Natural killer cell (primary cell): Measurements from ENCODE around the gene ARL15. TPM values are rescaled to one million over a fixed set of nuclear protein-coding genes. Genes with fewer than 3 reads are reported as not detected.

ENCODE experiments used
- ATAC-seq, 3 donors: fragments of 150-1000 bp in 2 of 3; fragments of 200-7000 bp in 1 of 3; cut with Tn5 transposase; 1 replicate in 1 of 3; 2 replicates in 2 of 3; pipeline ENCODE4 v1.10.0; 2021; ENCODE audit warnings: mild to moderate bottlenecking in 2 of 3, moderate library complexity in 2 of 3
- DNase-seq, 2 donors: peaks; one replicate each; pipeline versions ENCODE4 v3.0.0 to v3.0.0-alpha.2; 2013 to 2021; ENCODE audit warnings: mixed read lengths in 1 of 2
- H3K27ac ChIP-seq: one replicate; pipeline ENCODE4 v1.5.1; 2013; ENCODE audit warnings: mild to moderate bottlenecking, low read length
- H3K27me3 ChIP-seq: one replicate; pipeline ENCODE4 v1.6.1; 2013; ENCODE audit warnings: low read length; ENCODE audit not compliant: control insufficient read depth, insufficient read depth
- H3K36me3 ChIP-seq: one replicate; pipeline ENCODE4 v1.6.1; 2013; ENCODE audit warnings: low read length; ENCODE audit not compliant: control insufficient read depth, insufficient read depth
- H3K4me1 ChIP-seq: one replicate; pipeline ENCODE4 v1.6.1; 2013; ENCODE audit warnings: low read length; ENCODE audit not compliant: control insufficient read depth, insufficient read depth
- H3K4me3 ChIP-seq: one replicate; pipeline ENCODE4 v1.5.1; 2013; ENCODE audit warnings: low read length
- H3K9me3 ChIP-seq: one replicate; pipeline ENCODE4 v1.6.1; 2013; ENCODE audit warnings: low read length; ENCODE audit not compliant: control insufficient read depth, insufficient read depth
- H3K27ac Mint-ChIP-seq, 2 donors: one replicate each; pipeline ENCODE4 v1.8.0; 2022; ENCODE audit warnings: mild to moderate bottlenecking in 2 of 2, mixed read lengths in 2 of 2, moderate library complexity in 1 of 2
- H3K27me3 Mint-ChIP-seq, 2 donors: one replicate each; pipeline ENCODE4 v1.8.0; 2022; ENCODE audit warnings: low read depth in 2 of 2, mixed read lengths in 2 of 2
- H3K36me3 Mint-ChIP-seq: one replicate; pipeline ENCODE4 v1.8.0; 2022; ENCODE audit warnings: mixed read lengths
- H3K4me1 Mint-ChIP-seq, 2 donors: one replicate each; pipeline ENCODE4 v1.8.0; 2022; ENCODE audit warnings: mixed read lengths in 2 of 2
- H3K4me3 Mint-ChIP-seq: one replicate; pipeline ENCODE4 v1.8.0; 2022; ENCODE audit warnings: mild to moderate bottlenecking, moderate library complexity, mixed read lengths
- H3K9me3 Mint-ChIP-seq, 2 donors: one replicate each; pipeline ENCODE4 v1.8.0; 2022; ENCODE audit warnings: mixed read lengths in 2 of 2
- WGBS: methylation state at CpG from one replicate; pipeline ENCODE4 v1.1.7; 2013; ENCODE audit warnings: missing lambda C conversion rate; ENCODE audit not compliant: insufficient coverage; 5-methylcytosine and 5-hydroxymethylcytosine counted together
- intact Hi-C: fragments of 100-400 bp; cut with micrococcal nuclease; formaldehyde crosslinking; loops from one replicate; pipeline ENCODE4 v1.14.2; 2022
- total RNA-seq, 4 donors: library from RNA; stranded (reverse); fragments of 120-200 nt in 1 of 4; gene quantifications; one replicate each; pipeline versions ENCODE4 v1.2.3 to v1.2.4, GENCODE V29; 2013 to 2022
- TF ChIP-seq, protein P1 (sequence below): fragments of 200-600 bp; IDR thresholded peaks from one replicate; pipeline ENCODE4 v1.8.0; 2022; ENCODE audit warnings: antibody characterized with exemption

ARL15 gene
- total RNA-seq, 3 donors from 2014 or later (not counting 1 experiment from before 2014, with no cell fraction given) = 28.9 to 35.1 (median 33.1) TPM

DNA sequence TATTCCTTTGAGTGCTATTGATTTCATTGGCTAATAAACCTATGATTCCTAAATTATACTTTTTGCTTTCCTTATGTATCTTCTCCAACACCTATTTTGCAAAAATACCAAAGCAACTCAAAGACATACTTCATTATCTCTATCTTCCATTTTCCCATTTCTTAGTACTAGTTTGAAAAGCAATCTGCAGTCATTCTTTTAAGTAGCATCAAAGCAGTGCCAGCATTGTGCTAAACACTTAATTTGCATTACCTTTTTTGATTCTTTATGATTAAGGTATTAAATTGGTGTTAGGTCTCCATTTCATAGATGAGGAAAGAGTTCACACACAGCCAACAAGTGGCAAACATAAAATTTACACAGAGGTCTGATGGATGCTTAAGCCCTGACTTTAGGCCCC, 330.3 kb downstream of the ARL15 start:
- H3K4me3 ChIP-seq = no peak overlapping the region
- ATAC-seq (no peak), DNase-seq (no peak)
- H3K27me3 ChIP-seq = no peaks in the 10 kb centered on the region
- no peaks in the 10 kb centered on the region for H3K9me3 ChIP-seq
- no peaks in the 10 kb centered on the region for H3K36me3 Mint-ChIP-seq
- peaks cover 0 to 4% of the 10 kb centered on the region in 2 donors for H3K4me1 Mint-ChIP-seq
- H3K9me3 Mint-ChIP-seq = no peaks in the 10 kb centered on the region
- H3K4me1 ChIP-seq = no peaks in the 10 kb centered on the region
- H3K27ac ChIP-seq = no peak overlapping the region
- H3K4me3 Mint-ChIP-seq = no peak overlapping the region
- TF ChIP-seq, protein P1, sequence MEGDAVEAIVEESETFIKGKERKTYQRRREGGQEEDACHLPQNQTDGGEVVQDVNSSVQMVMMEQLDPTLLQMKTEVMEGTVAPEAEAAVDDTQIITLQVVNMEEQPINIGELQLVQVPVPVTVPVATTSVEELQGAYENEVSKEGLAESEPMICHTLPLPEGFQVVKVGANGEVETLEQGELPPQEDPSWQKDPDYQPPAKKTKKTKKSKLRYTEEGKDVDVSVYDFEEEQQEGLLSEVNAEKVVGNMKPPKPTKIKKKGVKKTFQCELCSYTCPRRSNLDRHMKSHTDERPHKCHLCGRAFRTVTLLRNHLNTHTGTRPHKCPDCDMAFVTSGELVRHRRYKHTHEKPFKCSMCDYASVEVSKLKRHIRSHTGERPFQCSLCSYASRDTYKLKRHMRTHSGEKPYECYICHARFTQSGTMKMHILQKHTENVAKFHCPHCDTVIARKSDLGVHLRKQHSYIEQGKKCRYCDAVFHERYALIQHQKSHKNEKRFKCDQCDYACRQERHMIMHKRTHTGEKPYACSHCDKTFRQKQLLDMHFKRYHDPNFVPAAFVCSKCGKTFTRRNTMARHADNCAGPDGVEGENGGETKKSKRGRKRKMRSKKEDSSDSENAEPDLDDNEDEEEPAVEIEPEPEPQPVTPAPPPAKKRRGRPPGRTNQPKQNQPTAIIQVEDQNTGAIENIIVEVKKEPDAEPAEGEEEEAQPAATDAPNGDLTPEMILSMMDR = no peak
- no peak overlapping the region for H3K27ac Mint-ChIP-seq
- H3K27me3 Mint-ChIP-seq = no peaks in the 10 kb centered on the region
- no peaks in the 10 kb centered on the region for H3K36me3 ChIP-seq
- intact Hi-C loops = no loop called here

DNA sequence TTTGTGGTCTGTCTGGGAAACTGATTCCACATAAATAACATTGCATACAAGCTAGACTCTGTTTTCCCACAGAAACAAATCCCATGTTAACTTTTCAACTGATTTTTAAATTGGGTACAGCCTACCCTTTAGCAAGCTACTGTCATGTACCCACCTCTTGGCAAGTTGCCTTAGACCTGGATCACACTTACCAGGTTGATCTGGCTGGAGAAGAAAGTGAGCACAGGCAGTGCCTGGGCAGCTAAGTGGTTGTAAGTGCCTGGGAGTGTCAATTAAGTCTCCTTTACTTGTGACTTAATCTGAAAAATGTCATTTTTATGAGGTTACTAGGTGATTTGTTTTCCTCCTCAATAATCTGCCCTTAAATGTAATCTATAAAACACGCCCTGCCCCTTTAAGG, 336.4 kb downstream of the ARL15 start:
- ATAC-seq (no peak), DNase-seq (no peak)
- no CpG with 5 or more reads among the region's 1 CpG for WGBS
- Mint-ChIP-seq H3K4me1 (peaks cover 0 to 16% of the 10 kb centered on the region in 2 donors), H3K36me3 (no peaks in the 10 kb centered on the region), H3K27me3 (no peaks in the 10 kb centered on the region), H3K4me3 (no peak overlapping the region), H3K27ac (no peak overlapping the region), H3K9me3 (no peaks in the 10 kb centered on the region)
- TF ChIP-seq, protein P1 = no peak
- Histone ChIP-seq H3K27me3 (no peaks in the 10 kb centered on the region), H3K4me3 (no peak overlapping the region), H3K9me3 (no peaks in the 10 kb centered on the region), H3K36me3 (no peaks in the 10 kb centered on the region), H3K4me1 (no peaks in the 10 kb centered on the region), H3K27ac (no peak overlapping the region)
- intact Hi-C loops = no loop called here

DNA sequence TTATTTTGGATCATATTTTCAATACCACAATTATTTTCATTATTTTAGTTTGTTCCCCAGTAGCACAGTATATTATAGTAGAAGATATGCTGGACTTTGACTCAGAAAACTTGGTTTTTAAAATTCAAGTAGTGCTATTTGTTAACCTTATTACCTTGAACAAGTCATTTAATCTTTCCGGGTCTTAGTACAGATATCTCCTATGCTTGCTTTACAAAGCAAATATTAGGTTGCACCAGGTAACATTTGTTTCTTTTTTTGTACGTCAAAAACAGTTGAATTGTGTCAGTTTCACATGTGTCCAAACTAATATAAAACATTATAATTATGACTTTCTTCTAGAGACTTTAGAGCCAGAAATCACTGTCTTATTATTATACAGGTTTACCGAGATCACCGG, 338.1 kb downstream of the ARL15 start:
- Histone ChIP-seq H3K4me3 (no peak overlapping the region), H3K36me3 (no peaks in the 10 kb centered on the region), H3K4me1 (no peaks in the 10 kb centered on the region), H3K27ac (no peak overlapping the region), H3K9me3 (no peaks in the 10 kb centered on the region), H3K27me3 (no peaks in the 10 kb centered on the region)
- no peak overlapping the region for H3K27ac Mint-ChIP-seq
- 96% methylated on average over 4 of the region's 4 CpGs for WGBS
- TF ChIP-seq, protein P1 = no peak
- H3K4me3 Mint-ChIP-seq = no peak overlapping the region
- ATAC-seq = no peak
- no peaks in the 10 kb centered on the region for H3K36me3 Mint-ChIP-seq
- intact Hi-C loops = no loop called here
- H3K4me1 Mint-ChIP-seq = peaks cover 0 to 16% of the 10 kb centered on the region in 2 donors
- no peak for DNase-seq
- H3K27me3 Mint-ChIP-seq = no peaks in the 10 kb centered on the region
- no peaks in the 10 kb centered on the region for H3K9me3 Mint-ChIP-seq

- H3K4me3 ChIP-seq = no peak overlapping the region
- H3K27me3 ChIP-seq = no peaks in the 10 kb centered on the region
- no peak overlapping the region for H3K27ac ChIP-seq
- Mint-ChIP-seq H3K27ac (no peak overlapping the region), H3K4me3 (no peak overlapping the region), H3K27me3 (no peaks in the 10 kb centered on the region), H3K36me3 (no peaks in the 10 kb centered on the region), H3K4me1 (peaks cover 0 to 16% of the 10 kb centered on the region in 2 donors), H3K9me3 (no peaks in the 10 kb centered on the region)
- TF ChIP-seq, protein P1 = no peak
- no peak for DNase-seq
- ATAC-seq = no peak
- no peaks in the 10 kb centered on the region for H3K4me1 ChIP-seq
- no peaks in the 10 kb centered on the region for H3K36me3 ChIP-seq
- intact Hi-C loops = no loop called here
- H3K9me3 ChIP-seq = no peaks in the 10 kb centered on the region
Observed at GRCh38 chr5:53971551-53971950, 338.8 kb downstream of the ARL15 start.
